Gastroesophageal sphincter (tissue), 4 donors: ENCODE results near the gene GADL1. TPM values are rescaled to one million over a fixed set of nuclear protein-coding genes. Genes with fewer than 3 reads are reported as not detected.

ENCODE experiments used
- ATAC-seq: fragments of 150-250 bp; one replicate; pipeline ENCODE4 v1.9.1; 2016; ENCODE audit warnings: mild to moderate bottlenecking, moderate library complexity
- H3K27ac ChIP-seq, 4 donors: fragments of 200-600 bp; sonication (generic) in 3 of 4; 1 replicate in 3 of 4; 2 replicates in 1 of 4; pipeline ENCODE4 v1.5.1; 2016 to 2019
- H3K27me3 ChIP-seq: fragments of 200-600 bp; sonication (generic); one replicate; pipeline ENCODE4 v1.5.1; 2019
- H3K36me3 ChIP-seq, 2 donors: fragments of 200-600 bp; sonication (generic); one replicate each; pipeline ENCODE4 v1.5.1; 2019; ENCODE audit warnings: control low read depth in 1 of 2
- H3K4me1 ChIP-seq, 3 donors: fragments of 200-600 bp; sonication (generic); 1 replicate in 2 of 3; 2 replicates in 1 of 3; pipeline ENCODE4 v1.5.1; 2016 to 2019; ENCODE audit warnings: control low read depth in 2 of 3
- H3K4me3 ChIP-seq, 2 donors: fragments of 200-600 bp; sonication (generic); one replicate each; pipeline ENCODE4 v1.5.1; 2019; ENCODE audit warnings: mild to moderate bottlenecking in 1 of 2, moderate library complexity in 1 of 2
- H3K9me3 ChIP-seq, 3 donors: fragments of 200-600 bp; sonication (generic); one replicate each; pipeline ENCODE4 v1.5.1; 2017 to 2019; ENCODE audit warnings: control low read depth in 2 of 3
- CTCF ChIP-seq, 4 experiments: fragments of 200-600 bp in 2 of 4; fragments of 450-650 bp in 2 of 4; sonication (generic) in 1 of 4; IDR thresholded peaks; one replicate each; pipeline ENCODE4 v1.5.1; 2017 to 2019; ENCODE audit warnings: antibody characterized with exemption in 4 of 4, mild to moderate bottlenecking in 2 of 4, moderate library complexity in 2 of 4
- EP300 ChIP-seq: sonication (generic); formaldehyde crosslinking; IDR thresholded peaks from one replicate; pipeline ENCODE4 v1.6.1; 2017; ENCODE audit warnings: antibody characterized with exemption, mild to moderate bottlenecking
- POLR2A ChIP-seq, 2 donors: fragments of 450-650 bp; IDR thresholded peaks; one replicate each; pipeline ENCODE4 v1.6.1; 2017; ENCODE audit warnings: antibody characterized with exemption in 2 of 2, mild to moderate bottlenecking in 2 of 2, moderate library complexity in 1 of 2
- POLR2AphosphoS5 ChIP-seq: sonication (generic); formaldehyde crosslinking; IDR thresholded peaks from one replicate; pipeline ENCODE4 v1.6.1; 2017; ENCODE audit warnings: antibody characterized with exemption
- WGBS, 2 donors: methylation state at CpG; one replicate each; pipeline ENCODE4 v1.1.5; 2018; ENCODE audit warnings: low coverage in 1 of 2; 5-methylcytosine and 5-hydroxymethylcytosine counted together
- total RNA-seq, 4 donors: library from RNA; depleted of rRNA; stranded (reverse); fragments of >200 nt; gene quantifications; one replicate each; pipeline ENCODE4 v1.1.0, GENCODE V29; 2016

Gene GADL1
- total RNA-seq, 4 donors from 2014 or later: 2.2 to 20.9 (median 3.9) TPM

GRCh38 chr3:30754426-30754825 lies 140.0 kb downstream of the GADL1 start:
- 26 to 41% methylated on average over 4 of the region's 4 CpGs for WGBS, 2 donors

DNA sequence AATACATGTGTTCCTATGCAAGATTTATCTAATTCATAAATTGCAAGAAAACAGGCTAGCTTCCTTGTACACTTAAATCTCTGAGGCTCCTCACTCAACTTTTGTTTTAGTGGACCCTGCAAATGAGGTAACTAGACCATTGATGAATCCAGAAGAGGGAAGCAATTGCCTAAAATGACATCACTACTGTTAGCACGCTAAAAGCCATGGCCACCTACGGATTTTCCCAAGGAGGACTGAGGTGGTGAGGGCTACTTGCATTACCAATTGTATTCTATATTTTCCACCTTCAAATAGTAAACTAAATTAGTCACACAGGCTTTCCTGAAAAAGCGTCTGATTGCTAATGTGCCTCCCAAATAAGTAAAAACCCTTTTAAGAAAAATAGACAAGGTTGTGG lies 140.7 kb downstream of the GADL1 start:
- Histone ChIP-seq H3K27ac (no peak overlapping the region), H3K4me1 (peaks cover 0 to 31% (median 0%) of the 10 kb centered on the region in 3 donors), H3K9me3 (no peaks in the 10 kb centered on the region), H3K36me3 (no peaks in the 10 kb centered on the region), H3K4me3 (no peak overlapping the region), H3K27me3 (no peaks in the 10 kb centered on the region)
- 92 to 100% methylated on average over 3 of the region's 3 CpGs for WGBS, 2 donors
- TF ChIP-seq POLR2A (IDR thresholded peaks at IDR 0.05) (no peak), CTCF (IDR thresholded peaks at IDR 0.05) (no peak), POLR2AphosphoS5 (no peak), EP300 (no peak)
- no peak for ATAC-seq

More at GRCh38 chr3:30754426-30754825, 140.0 kb downstream of the GADL1 start:
- no peak for ATAC-seq
- no peaks in the 10 kb centered on the region for H3K27me3 ChIP-seq
- TF ChIP-seq POLR2A (IDR thresholded peaks at IDR 0.05) (no peak), EP300 (no peak), POLR2AphosphoS5 (no peak), CTCF (IDR thresholded peaks at IDR 0.05) (no peak)
- no peak overlapping the region for H3K4me3 ChIP-seq
- peaks cover 0 to 24% (median 0%) of the 10 kb centered on the region in 3 donors for H3K4me1 ChIP-seq
- no peaks in the 10 kb centered on the region for H3K9me3 ChIP-seq
- H3K27ac ChIP-seq: no peak overlapping the region
- H3K36me3 ChIP-seq: no peaks in the 10 kb centered on the region

DNA sequence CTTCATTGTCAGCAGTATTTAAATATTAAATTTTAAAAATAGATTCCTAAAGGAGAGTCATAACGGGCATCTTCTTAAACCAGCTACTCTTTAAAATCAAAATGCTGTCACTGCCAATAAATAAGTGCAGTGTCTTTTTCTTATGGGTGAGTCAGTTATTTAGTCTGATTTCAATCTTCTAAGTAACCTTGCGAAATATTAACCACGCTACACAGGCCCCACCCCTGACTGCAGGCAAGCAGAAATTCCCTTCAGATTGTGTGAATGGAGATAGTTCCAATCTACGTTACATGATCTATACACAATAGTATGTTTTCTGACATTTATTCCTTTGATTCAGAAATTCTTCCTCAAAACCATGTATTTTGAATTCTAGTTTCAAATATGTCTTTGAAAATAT lies 141.5 kb downstream of the GADL1 start:
- TF ChIP-seq POLR2AphosphoS5: no peak
- TF ChIP-seq EP300: no peak
- WGBS, 2 donors: 73 to 77% methylated on average over 4 of the region's 4 CpGs
- no peaks in the 10 kb centered on the region for H3K9me3 ChIP-seq
- ATAC-seq: peak; percentile 43
- no peak overlapping the region for H3K27ac ChIP-seq
- H3K4me3 ChIP-seq: no peak overlapping the region
- no peaks in the 10 kb centered on the region for H3K27me3 ChIP-seq
- peaks cover 0 to 39% (median 3%) of the 10 kb centered on the region in 3 donors for H3K4me1 ChIP-seq
- no peaks in the 10 kb centered on the region for H3K36me3 ChIP-seq

DNA sequence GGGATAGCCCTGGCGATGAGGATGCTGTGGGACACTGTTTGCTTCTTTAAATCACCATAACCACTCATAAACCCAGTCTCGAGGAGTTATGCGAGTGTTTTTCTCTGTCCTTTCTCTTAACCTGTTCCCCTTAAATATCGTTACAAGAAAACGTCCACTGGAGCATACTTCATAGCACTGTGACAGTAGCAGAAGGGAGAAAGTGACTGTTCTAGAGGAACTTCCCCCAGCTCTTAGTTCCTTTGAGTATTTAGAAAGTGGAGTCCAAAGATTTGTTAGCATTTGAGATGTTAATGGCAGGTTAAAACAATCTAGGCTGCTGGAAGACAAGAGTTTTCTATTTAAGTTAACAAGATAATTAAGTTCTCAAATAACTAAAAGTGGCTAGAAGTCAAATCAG lies 142.0 kb downstream of the GADL1 start:
- no peaks in the 10 kb centered on the region for H3K9me3 ChIP-seq
- H3K27me3 ChIP-seq: no peaks in the 10 kb centered on the region
- 87 to 89% methylated on average over 5 of the region's 5 CpGs for WGBS, 2 donors
- ATAC-seq: no peak
- TF ChIP-seq POLR2A (IDR thresholded peaks at IDR 0.05) (no peak), EP300 (no peak), POLR2AphosphoS5 (no peak), CTCF (IDR thresholded peaks at IDR 0.05) (no peak)
- H3K4me3 ChIP-seq: no peak overlapping the region
- H3K4me1 ChIP-seq: peaks cover 0 to 44% (median 3%) of the 10 kb centered on the region in 3 donors
- H3K27ac ChIP-seq: no peak overlapping the region
- no peaks in the 10 kb centered on the region for H3K36me3 ChIP-seq

GRCh38 chr3:30751610-30752299 lies 142.7 kb downstream of the GADL1 start:
- no peaks in the 10 kb centered on the region for H3K27me3 ChIP-seq
- TF ChIP-seq POLR2A (IDR thresholded peaks at IDR 0.05) (no peak), EP300 (no peak), CTCF (IDR thresholded peaks at IDR 0.05) (peak in 1 of 4 experiments; percentile 43), POLR2AphosphoS5 (no peak)

More at GRCh38 chr3:30751610-30752299, 142.7 kb downstream of the GADL1 start:
- H3K4me3 ChIP-seq: no peak overlapping the region
- H3K9me3 ChIP-seq: no peaks in the 10 kb centered on the region
- no peak for ATAC-seq
- 65 to 78% methylated on average over 6 to 7 of the region's 11 CpGs for WGBS, 2 donors
- H3K27ac ChIP-seq: no peak overlapping the region
- H3K4me1 ChIP-seq: peaks cover 0 to 50% (median 3%) of the 10 kb centered on the region in 3 donors
- H3K36me3 ChIP-seq: no peaks in the 10 kb centered on the region
